GM12873 (cell line): ENCODE results near the gene TNFRSF6B.

Experiments
- TF ChIP-seq, protein P1 (sequence below): IDR thresholded peaks from 2 replicates; pipeline ENCODE4 v1.5.1; 2012; ENCODE audit warnings: low read depth, mild to moderate bottlenecking, moderate library complexity, low read length, control low read depth; ENCODE audit not compliant: insufficient read depth; ENCODE audit errors: missing control alignments

Gene TNFRSF6B

DNA sequence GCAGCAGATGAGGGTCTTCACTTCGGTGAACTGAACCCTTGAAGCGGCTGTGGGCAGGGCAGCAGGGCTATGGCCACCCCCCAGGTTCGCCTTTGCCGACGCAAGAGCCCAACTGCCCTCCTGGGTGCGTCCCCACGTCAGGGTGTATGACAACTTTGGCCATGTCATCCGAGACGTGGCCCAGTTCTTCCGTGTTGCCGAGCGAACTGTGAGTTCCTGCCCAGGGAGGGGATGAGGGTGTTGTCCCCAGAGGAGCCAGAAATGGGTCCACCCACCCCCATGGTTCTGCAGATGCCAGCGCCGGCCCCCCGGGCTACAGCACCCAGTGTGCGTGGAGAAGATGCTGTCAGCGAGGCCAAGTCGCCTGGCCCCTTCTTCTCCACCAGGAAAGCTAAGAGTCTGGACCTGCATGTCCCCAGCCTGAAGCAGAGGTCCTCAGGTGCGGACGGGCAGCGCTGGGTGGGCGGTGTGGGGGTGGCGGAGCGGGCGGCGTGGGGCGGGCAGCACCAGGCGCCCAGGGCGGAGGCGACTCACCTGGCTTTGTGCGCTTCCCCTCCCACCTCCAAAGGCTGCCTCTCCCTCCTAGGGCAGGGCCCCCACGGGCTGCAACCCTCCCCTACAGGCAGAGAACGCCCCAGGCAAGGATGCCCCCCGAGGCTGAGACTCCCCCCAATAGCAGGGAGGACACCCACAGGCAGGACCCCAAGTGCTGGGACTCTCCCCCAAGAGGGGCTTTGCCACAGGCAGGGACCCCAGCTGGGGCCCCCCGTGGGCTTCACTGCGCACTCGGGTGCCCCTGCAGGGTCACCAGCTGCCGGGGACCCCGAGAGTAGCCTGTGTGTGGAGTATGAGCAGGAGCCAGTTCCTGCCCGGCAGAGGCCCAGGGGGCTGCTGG, 6.2 kb upstream of the TNFRSF6B start:
- TF ChIP-seq, protein P1, sequence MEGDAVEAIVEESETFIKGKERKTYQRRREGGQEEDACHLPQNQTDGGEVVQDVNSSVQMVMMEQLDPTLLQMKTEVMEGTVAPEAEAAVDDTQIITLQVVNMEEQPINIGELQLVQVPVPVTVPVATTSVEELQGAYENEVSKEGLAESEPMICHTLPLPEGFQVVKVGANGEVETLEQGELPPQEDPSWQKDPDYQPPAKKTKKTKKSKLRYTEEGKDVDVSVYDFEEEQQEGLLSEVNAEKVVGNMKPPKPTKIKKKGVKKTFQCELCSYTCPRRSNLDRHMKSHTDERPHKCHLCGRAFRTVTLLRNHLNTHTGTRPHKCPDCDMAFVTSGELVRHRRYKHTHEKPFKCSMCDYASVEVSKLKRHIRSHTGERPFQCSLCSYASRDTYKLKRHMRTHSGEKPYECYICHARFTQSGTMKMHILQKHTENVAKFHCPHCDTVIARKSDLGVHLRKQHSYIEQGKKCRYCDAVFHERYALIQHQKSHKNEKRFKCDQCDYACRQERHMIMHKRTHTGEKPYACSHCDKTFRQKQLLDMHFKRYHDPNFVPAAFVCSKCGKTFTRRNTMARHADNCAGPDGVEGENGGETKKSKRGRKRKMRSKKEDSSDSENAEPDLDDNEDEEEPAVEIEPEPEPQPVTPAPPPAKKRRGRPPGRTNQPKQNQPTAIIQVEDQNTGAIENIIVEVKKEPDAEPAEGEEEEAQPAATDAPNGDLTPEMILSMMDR: no peak

DNA sequence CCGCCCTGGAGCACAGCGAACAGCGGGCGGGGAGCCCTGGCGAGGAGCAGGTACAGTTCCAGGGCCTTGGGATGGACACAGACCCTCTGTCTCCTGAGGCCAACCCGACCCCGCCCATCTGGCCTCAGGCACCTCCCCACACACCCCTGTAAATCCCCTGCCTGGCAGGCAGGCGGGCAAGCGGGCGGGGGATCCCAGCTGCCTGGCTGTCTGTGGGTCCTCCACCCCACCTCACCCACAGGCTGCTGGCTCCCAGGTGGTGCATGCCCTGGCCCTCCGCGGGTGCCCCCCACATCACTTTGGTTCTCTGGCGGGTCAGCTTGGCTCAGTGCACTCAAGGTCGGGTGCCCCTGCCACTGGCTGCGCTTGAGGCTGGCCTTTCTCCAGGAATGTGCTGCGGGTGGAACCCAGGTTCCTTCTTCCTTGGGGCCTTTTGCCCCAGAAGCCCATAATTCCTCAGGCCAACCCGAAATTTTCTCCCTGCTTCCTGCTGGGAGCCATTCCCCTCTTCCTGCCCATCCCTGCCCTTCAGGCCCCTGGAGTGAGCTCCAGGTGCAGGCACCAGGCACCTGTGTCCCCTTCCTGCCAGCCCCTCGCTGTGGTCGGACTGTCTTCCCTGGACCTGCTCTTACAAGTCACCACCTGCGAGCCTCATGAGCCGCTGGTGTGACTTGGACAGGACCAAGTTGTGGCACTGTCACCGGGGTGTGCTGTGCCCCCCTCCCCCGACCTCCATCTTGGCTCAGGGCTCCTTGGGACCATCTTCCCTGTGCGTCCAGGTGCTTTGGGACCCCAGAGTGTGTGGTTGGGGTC, 5.3 kb upstream of the TNFRSF6B start:
- TF ChIP-seq, protein P1: no peak

DNA sequence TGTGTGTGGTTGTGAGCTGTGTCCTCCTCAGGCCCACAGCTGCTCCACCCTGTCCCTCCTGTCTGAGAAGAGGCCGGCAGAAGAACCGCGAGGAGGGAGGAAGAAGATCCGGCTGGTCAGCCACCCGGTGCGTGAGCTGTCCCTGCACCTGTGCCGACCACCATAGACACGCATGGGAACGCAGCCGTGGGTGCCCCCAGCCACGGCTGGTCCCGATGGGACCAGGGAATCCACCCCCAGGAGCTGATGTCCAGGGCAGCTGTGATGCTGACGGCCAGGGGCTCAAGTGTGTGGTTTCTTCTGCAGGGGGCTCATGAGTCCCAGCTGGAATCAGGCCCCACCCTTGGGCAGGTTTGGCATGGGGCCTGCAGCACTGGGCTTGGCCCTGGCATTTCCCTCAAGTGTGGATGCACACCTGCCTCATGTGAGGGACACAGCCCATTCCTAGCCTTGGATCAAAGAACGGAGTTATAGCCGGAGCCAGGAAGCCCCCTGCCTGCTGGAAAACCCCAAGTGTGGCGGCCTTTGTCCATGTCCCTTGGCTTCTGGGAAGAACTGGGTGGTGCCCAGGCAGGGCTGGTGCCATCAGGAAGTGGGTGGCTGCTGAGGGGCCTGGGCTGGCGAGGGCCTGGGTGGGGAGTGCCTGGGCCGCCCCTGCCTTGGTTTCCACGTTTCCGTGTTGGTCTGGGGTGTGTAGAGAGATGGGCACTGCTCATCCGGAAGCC, 4.6 kb upstream of the TNFRSF6B start:
- TF ChIP-seq, protein P1: no peak

DNA sequence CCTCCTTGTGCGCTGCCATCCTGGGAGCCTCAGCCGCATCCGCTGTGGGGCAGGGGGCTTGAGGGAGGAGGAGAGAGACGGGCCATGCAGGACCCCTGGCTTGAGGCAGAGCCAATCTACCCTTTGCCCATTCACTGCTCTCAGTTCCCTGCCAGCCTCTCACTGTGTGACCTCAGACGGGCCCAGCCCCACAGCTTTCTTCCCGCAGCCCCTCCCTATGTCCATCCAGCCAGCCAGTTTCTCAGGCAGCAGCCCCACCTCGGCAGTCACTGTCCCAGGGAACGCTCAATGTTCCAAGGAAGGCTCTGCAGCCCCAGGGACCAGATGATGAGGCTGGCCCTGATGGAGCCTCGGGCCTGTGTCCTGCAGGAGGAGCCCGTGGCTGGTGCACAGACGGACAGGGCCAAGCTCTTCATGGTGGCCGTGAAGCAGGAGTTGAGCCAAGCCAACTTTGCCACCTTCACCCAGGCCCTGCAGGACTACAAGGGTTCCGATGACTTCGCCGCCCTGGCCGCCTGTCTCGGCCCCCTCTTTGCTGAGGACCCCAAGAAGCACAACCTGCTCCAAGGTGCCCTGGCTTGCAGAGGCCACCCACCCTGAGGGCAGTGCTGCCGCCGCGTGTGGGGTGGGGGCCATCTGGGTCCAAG, 3.9 kb upstream of the TNFRSF6B start:
- TF ChIP-seq, protein P1: no peak

DNA sequence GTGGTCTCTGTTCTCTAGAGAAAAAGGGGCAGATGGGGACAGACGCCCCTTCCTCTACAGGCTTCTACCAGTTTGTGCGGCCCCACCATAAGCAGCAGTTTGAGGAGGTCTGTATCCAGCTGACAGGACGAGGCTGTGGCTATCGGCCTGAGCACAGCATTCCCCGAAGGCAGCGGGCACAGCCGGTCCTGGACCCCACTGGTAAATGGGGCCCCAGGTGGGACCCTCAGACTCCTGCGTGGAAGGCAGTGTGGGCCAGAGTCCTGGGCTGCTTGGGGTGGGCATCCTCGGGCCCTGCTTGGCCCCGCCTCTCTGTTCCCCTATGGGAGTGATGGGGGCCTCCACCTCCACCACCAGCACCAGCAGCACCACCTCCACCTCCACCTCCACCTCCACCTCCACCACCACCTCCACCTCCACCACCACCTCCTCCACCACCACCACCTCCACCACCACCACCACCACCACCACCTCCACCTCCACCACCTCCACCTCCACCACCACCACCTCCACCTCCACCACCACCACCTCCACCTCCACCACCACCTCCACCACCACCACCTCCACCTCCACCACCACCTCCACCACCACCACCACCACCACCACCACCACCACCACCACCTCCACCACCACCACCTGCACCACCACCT, 3.2 kb upstream of the TNFRSF6B start:
- TF ChIP-seq, protein P1: no peak

DNA sequence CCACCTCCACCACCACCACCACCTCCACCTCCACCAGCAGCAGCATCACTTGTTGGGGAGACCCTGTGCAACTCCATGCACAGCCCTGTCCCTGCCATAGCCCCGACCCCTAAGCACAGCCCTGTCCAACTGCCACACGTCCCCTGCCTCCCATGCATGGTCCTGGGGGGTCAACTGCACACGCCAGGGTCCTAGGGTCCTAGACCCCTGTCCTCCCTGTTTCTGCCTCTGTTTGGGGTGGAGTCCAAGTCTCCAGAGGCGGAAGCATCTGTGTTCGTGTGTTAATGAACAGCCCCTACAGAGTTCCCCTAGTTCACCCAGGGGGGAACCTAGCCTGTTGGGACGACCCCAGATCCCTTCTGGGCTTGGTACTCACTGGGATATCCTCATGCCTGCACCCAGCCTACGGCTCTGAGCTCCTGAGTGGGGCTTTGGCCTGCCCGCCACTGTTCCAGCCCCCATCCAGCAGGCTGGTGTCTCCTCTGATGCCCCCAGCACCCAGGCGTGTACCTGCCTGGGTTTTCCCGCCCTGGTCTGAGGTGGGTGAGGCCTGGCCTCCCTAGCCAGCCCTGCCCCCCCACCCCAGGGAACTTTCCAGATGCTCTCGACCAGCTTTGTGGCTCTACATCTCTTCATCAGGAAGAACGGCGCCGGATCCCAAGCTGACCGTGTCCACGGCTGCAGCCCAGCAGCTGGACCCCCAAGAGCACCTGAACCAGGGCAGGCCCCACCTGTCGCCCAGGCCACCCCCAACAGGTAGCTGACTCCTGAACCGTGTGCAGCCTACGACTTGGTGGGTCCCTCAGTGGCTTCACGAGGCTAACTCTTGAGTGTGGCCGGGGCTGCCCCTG, 2.5 kb upstream of the TNFRSF6B start:
- TF ChIP-seq, protein P1: no peak
